Calu3 (cell line): ENCODE results near the gene RNF157. TPM values are rescaled to one million over a fixed set of nuclear protein-coding genes. Genes with fewer than 3 reads are reported as not detected.

Experiments used
- BruUV-seq: library from RNA; stranded (reverse); fragments of 400-500 nt; replicated peaks from 2 replicates; lab custom pipeline; 2021; lab: Mats Ljungman, UMichigan
- CTCF ChIA-PET: fragments of 300-600 bp; sonication (Branson Sonifier 250); formaldehyde crosslinking; loops from one replicate; lab custom pipeline; 2022; ENCODE audit warnings: antibody characterized with exemption; lab: Charles Lee
- DNase-seq: peaks from one replicate; pipeline ENCODE4 v3.0.0; 2022
- H3K27ac Mint-ChIP-seq: one replicate; pipeline ENCODE4 v1.8.0; 2022; ENCODE audit warnings: mixed read lengths; ENCODE audit not compliant: unreplicated experiment
- H3K27me3 Mint-ChIP-seq: one replicate; pipeline ENCODE4 v1.8.0; 2022; ENCODE audit warnings: mixed read lengths; ENCODE audit not compliant: unreplicated experiment
- H3K36me3 Mint-ChIP-seq: one replicate; pipeline ENCODE4 v1.8.0; 2022; ENCODE audit warnings: mild to moderate bottlenecking, moderate library complexity, mixed read lengths; ENCODE audit not compliant: insufficient read depth, unreplicated experiment
- H3K4me1 Mint-ChIP-seq: one replicate; pipeline ENCODE4 v1.8.0; 2022; ENCODE audit warnings: mild to moderate bottlenecking, low read depth, mixed read lengths; ENCODE audit not compliant: unreplicated experiment
- H3K4me3 Mint-ChIP-seq: one replicate; pipeline ENCODE4 v1.8.0; 2022; ENCODE audit warnings: mild to moderate bottlenecking, low read depth, moderate library complexity, mixed read lengths; ENCODE audit not compliant: unreplicated experiment
- H3K9me3 Mint-ChIP-seq: one replicate; pipeline ENCODE4 v1.8.0; 2022; ENCODE audit warnings: low read depth, mixed read lengths; ENCODE audit not compliant: unreplicated experiment
- CTCF ChIP-seq: fragments of 200-600 bp; IDR thresholded peaks from one replicate; pipeline ENCODE4 v1.8.0; 2022; ENCODE audit warnings: antibody characterized with exemption; ENCODE audit not compliant: unreplicated experiment
- intact Hi-C: fragments of 100-400 bp; cut with micrococcal nuclease; formaldehyde crosslinking; loops from one replicate; pipeline ENCODE4 v1.10.0; 2022; ENCODE audit not compliant: unreplicated experiment
- total RNA-seq: library from RNA; stranded (reverse); gene quantifications from 2 replicates; pipeline ENCODE4 v1.2.3, GENCODE V29; 2022

Gene RNF157
- total RNA-seq, 1 experiment from 2014 or later, result 17.6 TPM

GRCh38 chr17:76252040-76252954 is 12.0 kb upstream of the RNF157 start:
- peaks cover 29% of the 10 kb centered on the region for H3K4me1 Mint-ChIP-seq
- intact Hi-C loops, result no loop called here
- peak; percentile 75 for DNase-seq
- H3K9me3 Mint-ChIP-seq, result no peaks in the 10 kb centered on the region
- H3K27me3 Mint-ChIP-seq, result no peaks in the 10 kb centered on the region
- peak overlapping the region; percentile 1 for H3K4me3 Mint-ChIP-seq
- no peaks in the 10 kb centered on the region for H3K36me3 Mint-ChIP-seq
- BruUV-seq, result no TSS peak
- peak overlapping the region; percentile 76 for H3K27ac Mint-ChIP-seq
- no peak for TF ChIP-seq CTCF
- CTCF ChIA-PET, result interaction anchor here (0.5 to 1.5 kb wide), 7 partner anchors 9 to 70 kb away, joined by 3 to 7 read pairs (median 5); no protein-coding TSS in a partner anchor

GRCh38 chr17:76251478-76252039 is 11.3 kb upstream of the RNF157 start:
- no peak for DNase-seq
- intact Hi-C loops, result no loop called here
- Mint-ChIP-seq H3K27me3 (no peaks in the 10 kb centered on the region), H3K9me3 (no peaks in the 10 kb centered on the region), H3K27ac (peak overlapping the region; percentile 76), H3K36me3 (no peaks in the 10 kb centered on the region), H3K4me1 (peaks cover 32% of the 10 kb centered on the region), H3K4me3 (peak overlapping the region; percentile 1)
- BruUV-seq, result no TSS peak
- CTCF ChIA-PET, result interaction anchor here (0.5 to 1.5 kb wide), 7 partner anchors 8 to 70 kb away, joined by 3 to 7 read pairs (median 5); no protein-coding TSS in a partner anchor
- no peak for TF ChIP-seq CTCF

- Mint-ChIP-seq H3K9me3 (no peaks in the 10 kb centered on the region), H3K27ac (no peak overlapping the region), H3K36me3 (no peaks in the 10 kb centered on the region), H3K4me3 (no peak overlapping the region), H3K4me1 (peaks cover 36% of the 10 kb centered on the region), H3K27me3 (no peaks in the 10 kb centered on the region)
- no peak for TF ChIP-seq CTCF
- no TSS peak for BruUV-seq
- DNase-seq, result no peak
- intact Hi-C loops, result no loop called here
- CTCF ChIA-PET, result no interaction called here
Measured at GRCh38 chr17:76250141-76250540, 9.8 kb upstream of the RNF157 start.

- no peak overlapping the region for H3K4me3 Mint-ChIP-seq
- intact Hi-C loops, result no loop called here
- H3K9me3 Mint-ChIP-seq, result no peaks in the 10 kb centered on the region
- peak; percentile 16 for TF ChIP-seq CTCF
- CTCF ChIA-PET, result interaction anchor here (2.9 kb wide), 1 partner anchor 31 kb away, joined by 10 read pairs; no protein-coding TSS in a partner anchor
- no peak for DNase-seq
- BruUV-seq, result no TSS peak
- no peaks in the 10 kb centered on the region for H3K36me3 Mint-ChIP-seq
- H3K27me3 Mint-ChIP-seq, result no peaks in the 10 kb centered on the region
- H3K27ac Mint-ChIP-seq, result no peak overlapping the region
- H3K4me1 Mint-ChIP-seq, result peaks cover 36% of the 10 kb centered on the region
Measured at GRCh38 chr17:76248013-76248782, 7.9 kb upstream of the RNF157 start.
